K562 (cell line): Measurements from ENCODE around the gene RNF141. TPM values are rescaled to one million over a fixed set of nuclear protein-coding genes. Genes with fewer than 3 reads are reported as not detected.

Source experiments
- ATAC-seq: fragments of 200-7000 bp; cut with Tn5 transposase; 3 replicates; pipeline ENCODE4 v1.9.1; 2020; ENCODE audit warnings: moderate library complexity
- BruUV-seq: library from RNA; stranded (reverse); fragments of 400-500 nt; replicated peaks from 2 replicates; lab custom pipeline; 2021; lab: Mats Ljungman, UMichigan
- CTCF ChIA-PET: fragments of 300-600 bp; formaldehyde crosslinking; extraction: SDS; loops from one replicate; lab custom pipeline; 2021; ENCODE audit warnings: low intra/inter-chr PET ratio; lab: Yijun Ruan, JAX
- POLR2A ChIA-PET: fragments of 300-600, 350-650 bp; sonication (Branson Sonifier 250); formaldehyde crosslinking; extraction: SDS; loops from one replicate; lab custom pipeline; 2021; ENCODE audit warnings: antibody characterized with exemption, inconsistent platforms; lab: Yijun Ruan, JAX
- DNase-seq, 4 experiments: peaks; one replicate each; pipeline versions ENCODE4 v3.0.0 to v3.0.0-alpha.2; 2011 to 2018; ENCODE audit warnings: low spot score in 3 of 4, mixed read lengths in 3 of 4; ENCODE audit errors: extremely low read depth in 1 of 4
- FAIRE-seq: peaks from 2 replicates; lab custom pipeline; 2011; peaks lifted over from hg19 to GRCh38; lab: Jason Lieb, UNC
- H2AFZ ChIP-seq: 2 replicates; pipeline ENCODE4 v1.6.0; 2011; ENCODE audit warnings: low read depth, low read length, control low read depth, inconsistent platforms
- H3K27ac ChIP-seq: fragments of 200-600 bp; 3 replicates; pipeline ENCODE4 v1.8.0; 2011; ENCODE audit warnings: low read depth, mild to moderate bottlenecking, control low read depth, inconsistent platforms, low read length, moderate library complexity, mixed read lengths; ENCODE audit errors: extremely low read depth
- H3K27me3 ChIP-seq, 2 experiments: fragments of 300-600 bp in 1 of 2; 2 replicates in 1 of 2; 3 replicates in 1 of 2; pipeline versions ENCODE4 v1.6.0 to v1.8.0; 2011; ENCODE audit warnings: inconsistent platforms in 2 of 2, low read length in 2 of 2, mild to moderate bottlenecking in 1 of 2, mixed read lengths in 1 of 2, moderate library complexity in 1 of 2; ENCODE audit not compliant: control insufficient read depth in 2 of 2, insufficient read depth in 2 of 2
- H3K36me3 ChIP-seq: fragments of 300-600 bp; 3 replicates; pipeline ENCODE4 v1.8.0; 2011; ENCODE audit warnings: mild to moderate bottlenecking, low read length, inconsistent platforms; ENCODE audit not compliant: control insufficient read depth, insufficient read depth
- H3K4me1 ChIP-seq, 2 experiments: fragments of 200-600 bp in 1 of 2; replicated peaks in 1 of 2; 2 replicates in 1 of 2; 3 replicates in 1 of 2; pipeline versions ENCODE4 v1.5.1 to v1.8.0; 2011; ENCODE audit warnings: inconsistent platforms in 2 of 2, low read length in 2 of 2, mild to moderate bottlenecking in 1 of 2, mixed read lengths in 1 of 2, moderate library complexity in 1 of 2; ENCODE audit not compliant: control insufficient read depth in 2 of 2, insufficient read depth in 2 of 2
- H3K4me2 ChIP-seq: 2 replicates; pipeline ENCODE4 v1.6.1; 2011; ENCODE audit warnings: low read length, control low read depth, inconsistent platforms, mixed read lengths; ENCODE audit not compliant: insufficient read depth
- H3K4me3 ChIP-seq: fragments of 200-600 bp; sonication (generic), shearing (Covaris generic); 2 replicates; pipeline ENCODE4 v1.5.1; 2016; ENCODE audit warnings: control low read depth, inconsistent platforms
- H3K79me2 ChIP-seq: fragments of 200-600 bp; 3 replicates; pipeline ENCODE4 v1.8.0; 2011; ENCODE audit warnings: low read length, inconsistent platforms; ENCODE audit not compliant: control insufficient read depth, insufficient read depth
- H3K9ac ChIP-seq, 2 experiments: 2 replicates each; pipeline versions ENCODE4 v1.6.0 to v1.6.1; 2011; ENCODE audit warnings: low read depth in 2 of 2, low read length in 2 of 2, control low read depth in 1 of 2, inconsistent platforms in 1 of 2, mild to moderate bottlenecking in 1 of 2, mixed read lengths in 1 of 2; ENCODE audit not compliant: insufficient read depth in 1 of 2
- H3K9me1 ChIP-seq: one replicate; pipeline ENCODE4 v1.6.0; 2011; ENCODE audit warnings: inconsistent platforms, mild to moderate bottlenecking, low read length, moderate library complexity; ENCODE audit not compliant: control insufficient read depth, insufficient read depth
- H3K9me3 ChIP-seq: replicated peaks from 2 replicates; pipeline ENCODE4 v1.5.1; 2011; ENCODE audit warnings: low read depth, low read length, inconsistent platforms; ENCODE audit not compliant: control insufficient read depth, insufficient read depth
- H4K20me1 ChIP-seq: replicated peaks from 2 replicates; pipeline ENCODE4 v1.6.1; 2011; ENCODE audit warnings: low read length, inconsistent platforms, mixed read lengths; ENCODE audit not compliant: control insufficient read depth, insufficient read depth
- AFF4 ChIP-seq: sonication (generic); formaldehyde crosslinking; IDR thresholded peaks from 2 replicates; pipeline ENCODE4 v1.8.0; 2023; ENCODE audit warnings: mild to moderate bottlenecking, missing genetic modification reagents
- BRD4 ChIP-seq: fragments of 200-600 bp; sonication (generic); IDR thresholded peaks from 2 replicates; pipeline ENCODE4 v1.6.1; 2017; ENCODE audit warnings: inconsistent platforms
- CBX5 ChIP-seq: IDR thresholded peaks from 2 replicates; pipeline ENCODE4 v1.6.1; 2014; ENCODE audit warnings: low read depth, borderline replicate concordance
- DNMT1 ChIP-seq: fragments of 450-650 bp; IDR thresholded peaks from 2 replicates; pipeline ENCODE4 v1.6.1; 2016; ENCODE audit warnings: antibody characterized with exemption, mild to moderate bottlenecking
- EWSR1 ChIP-seq: fragments of 450-650 bp; IDR thresholded peaks from 2 replicates; pipeline ENCODE4 v1.6.1; 2018; ENCODE audit warnings: borderline replicate concordance, mild to moderate bottlenecking, low read depth, moderate library complexity; ENCODE audit not compliant: partially characterized antibody
- LCOR ChIP-seq: sonication (generic); formaldehyde crosslinking; IDR thresholded peaks from 2 replicates; pipeline ENCODE4 v1.8.0; 2022; ENCODE audit warnings: mild to moderate bottlenecking, missing genetic modification reagents
- MBD1 ChIP-seq: fragments of 250-450 bp; sonication (Bioruptor Pico); IDR thresholded peaks from 2 replicates; pipeline ENCODE4 v1.8.0; 2022; ENCODE audit warnings: inconsistent platforms
- MXI1 ChIP-seq: IDR thresholded peaks from 2 replicates; pipeline ENCODE4 v1.6.1; 2011; ENCODE audit warnings: low read depth, mild to moderate bottlenecking, improper control_type of control experiment, low read length
- NFE2L1 ChIP-seq: fragments of 450-650 bp; IDR thresholded peaks from 2 replicates; pipeline ENCODE4 v1.6.1; 2016; ENCODE audit warnings: missing genetic modification characterization, low read depth, mild to moderate bottlenecking, missing compliant biosample characterization, moderate library complexity, borderline replicate concordance
- NUFIP1 ChIP-seq: fragments of 450-650 bp; IDR thresholded peaks from 2 replicates; pipeline ENCODE4 v1.6.1; 2018; ENCODE audit not compliant: partially characterized antibody
- PCBP1 ChIP-seq: fragments of 200-400 bp; formaldehyde crosslinking; IDR thresholded peaks from 2 replicates; pipeline ENCODE4 v1.6.1; 2018; ENCODE audit warnings: mild to moderate bottlenecking, low read depth, low read length; ENCODE audit not compliant: poor library complexity, severe bottlenecking
- POLR2B ChIP-seq: fragments of 450-650 bp; IDR thresholded peaks from 2 replicates; pipeline ENCODE4 v1.6.1; 2018; ENCODE audit warnings: low read depth; ENCODE audit not compliant: partially characterized antibody
- ZNF197 ChIP-seq: fragments of 200-800 bp; sonication (Bioruptor generic); IDR thresholded peaks from 2 replicates; pipeline ENCODE4 v1.6.1; 2016; ENCODE audit warnings: low read depth, missing genetic modification characterization, missing compliant biosample characterization
- ZNF263 ChIP-seq: sonication (generic); formaldehyde crosslinking; IDR thresholded peaks from 2 replicates; pipeline ENCODE4 v1.8.0; 2022; ENCODE audit warnings: mild to moderate bottlenecking, missing genetic modification reagents, borderline replicate concordance
- ZNF695 ChIP-seq: fragments of 450-650 bp; formaldehyde crosslinking; IDR thresholded peaks from 2 replicates; pipeline ENCODE4 v1.4.0; 2020; ENCODE audit warnings: mild to moderate bottlenecking, moderate library complexity
- ZZZ3 ChIP-seq: fragments of 450-650 bp; IDR thresholded peaks from 2 replicates; pipeline ENCODE4 v1.6.1; 2016; ENCODE audit warnings: antibody characterized with exemption, mild to moderate bottlenecking, moderate library complexity
- WGBS: fragments of 100-300 bp; shearing (Covaris generic); methylation state at CpG from one replicate; pipeline ENCODE4 v1.1.6; 2016; ENCODE audit warnings: low coverage, mixed read lengths; ENCODE audit not compliant: insufficient coverage; ENCODE audit errors: missing lambda C conversion rate; 5-methylcytosine and 5-hydroxymethylcytosine counted together
- in situ Hi-C: fragments of 300-500 bp; cut with MboI; formaldehyde crosslinking; loops from 4 replicates; pipeline ENCODE4 v1.15.0; 2018; ENCODE audit warnings: inconsistent platforms, mixed read lengths
- intact Hi-C: fragments of 100-400 bp; cut with micrococcal nuclease; formaldehyde crosslinking; loops from 2 replicates; pipeline ENCODE4 v1.14.2; 2022
- polyA plus RNA-seq, 8 experiments: library from polyadenylated mRNA; depleted of rRNA in 4 of 8; stranded (reverse) in 5 of 8; unstranded in 3 of 8; fragments of >200 nt; fragmentation: Nextera tagmentation in 2 of 8; fragmentation: Illumina TruSeq in 1 of 8; extraction: Ambion mirVana in 2 of 8; extraction: Trizol in 1 of 8; gene quantifications; 2 replicates each; pipeline versions ENCODE4 v1.2.1 to v1.2.3, GENCODE V29; 2011 to 2014; ENCODE audit warnings: inconsistent platforms in 1 of 8, missing spikeins in 1 of 8
- total RNA-seq, 7 experiments: library from RNA; depleted of rRNA in 6 of 7; stranded (reverse); fragments of >200 nt in 6 of 7; fragmentation: Illumina TruSeq in 2 of 7; extraction: Trizol in 2 of 7; gene quantifications; 2 replicates each; pipeline versions ENCODE4 v1.2.1 to v1.2.3, GENCODE V29; 2011 to 2021; ENCODE audit warnings: low replicate concordance in 1 of 7

The RNF141 gene
- total and polyA plus RNA-seq, 9 of the 15 experiments (the other 6 are each of a cell fraction or from before 2014, with no cell fraction given), result 9.7 to 51.9 (median 18.9) TPM

- POLR2A ChIA-PET, result no interaction called here
These were observed 36.5 kb downstream of the RNF141 start for GRCh38 chr11:10504490-10504889.

More at GRCh38 chr11:10504490-10504889, 36.5 kb downstream of the RNF141 start:
- no peak overlapping the region for H2AFZ ChIP-seq
- TF ChIP-seq MXI1, result no peak
- TF ChIP-seq EWSR1, result no peak
- no peak for TF ChIP-seq MBD1 (CRISPR knock-in tag)
- no peak for TF ChIP-seq NFE2L1 (tag)
- TF ChIP-seq LCOR (CRISPR knock-in tag), result no peak
- no peak for TF ChIP-seq CBX5
- no peak for TF ChIP-seq NUFIP1
- TF ChIP-seq DNMT1, result no peak
- no peak for TF ChIP-seq BRD4
- no peak for TF ChIP-seq POLR2B
- TF ChIP-seq ZNF695, result no peak
- TF ChIP-seq ZNF197 (CRISPR knock-in tag), result no peak
- TF ChIP-seq PCBP1, result no peak
- TF ChIP-seq ZNF263 (CRISPR knock-in tag), result no peak
- no peak for TF ChIP-seq ZZZ3
- no peak for TF ChIP-seq AFF4 (CRISPR knock-in tag)
- H3K27ac ChIP-seq, result no peak overlapping the region
- H3K9me1 ChIP-seq, result no peaks in the 10 kb centered on the region
- intact Hi-C loops, result no loop called here
- peak overlapping the region in 1 of 2 experiments; percentile 48; a peak in 1 of 4 replicates for H3K9ac ChIP-seq
- no peaks in the 10 kb centered on the region for H4K20me1 ChIP-seq
- no peaks in the 10 kb centered on the region for H3K27me3 ChIP-seq
- H3K36me3 ChIP-seq, result peaks cover 70% of the 10 kb centered on the region
- FAIRE-seq, result no peak
- WGBS, result 94% methylated on average over 9 of the region's 11 CpGs
- ATAC-seq, result no peak
- CTCF ChIA-PET, result no interaction called here
- in situ Hi-C loops, result loop anchor here (25.0 kb wide), 1 partner anchor 233 kb away; no protein-coding TSS in a partner anchor
- H3K9me3 ChIP-seq, result no peaks in the 10 kb centered on the region
- no peak overlapping the region for H3K4me3 ChIP-seq
- H3K4me2 ChIP-seq, result no peak overlapping the region
- BruUV-seq, result no TSS peak
- H3K4me1 ChIP-seq, result no peaks in the 10 kb centered on the region
- no peak for DNase-seq
- H3K79me2 ChIP-seq, result no peaks in the 10 kb centered on the region
